ENCODE measurements around the gene DLG2.

Gene DLG2

DNA sequence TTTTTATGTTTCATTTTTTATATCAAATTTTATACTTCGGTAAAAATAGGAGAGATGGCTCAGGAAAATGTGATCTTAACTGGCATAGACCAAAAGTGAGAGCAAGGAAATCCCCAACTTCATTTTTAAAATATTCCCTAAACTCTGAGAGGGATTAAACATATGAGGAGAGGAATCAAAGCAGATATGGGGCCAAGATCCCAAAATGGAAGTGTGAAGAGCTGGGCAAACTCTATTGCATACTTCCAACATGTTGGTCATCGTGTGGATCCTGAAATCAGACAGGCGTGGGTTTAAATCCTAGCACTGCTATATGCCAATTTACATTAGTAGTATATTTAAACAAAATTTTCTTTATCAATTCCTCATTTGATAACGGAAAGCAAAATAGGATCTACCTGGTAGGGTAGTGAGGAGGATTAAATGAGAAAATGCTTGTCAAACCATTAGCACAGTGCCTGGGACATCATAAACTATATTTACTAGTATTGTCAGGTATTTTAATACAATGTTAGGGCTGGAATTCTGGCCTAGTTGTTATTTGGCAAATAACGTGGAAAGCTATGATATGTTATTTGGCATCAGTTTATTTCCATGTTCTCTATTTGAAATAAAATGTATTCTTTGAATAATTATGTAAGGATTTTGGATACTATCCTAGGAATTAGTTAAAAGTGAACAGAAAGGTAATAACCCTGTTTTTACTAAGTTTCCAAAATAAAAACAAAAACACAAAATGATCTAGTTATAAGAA is 1948.1 kb downstream of the DLG2 start:
- no peaks in the 10 kb centered on the region for H3K9me3 ChIP-seq (ENCODE audit: control insufficient read depth, low read length)
- H3K36me3 ChIP-seq (ENCODE audit: control insufficient read depth, insufficient read depth, low read length) = no peaks in the 10 kb centered on the region
- no peak overlapping the region for H3K27ac ChIP-seq (ENCODE audit: insufficient read depth, low read depth, low read length, poor library complexity, severe bottlenecking)
- peaks cover 12% of the 10 kb centered on the region for H3K4me1 ChIP-seq (ENCODE audit: control insufficient read depth, insufficient read depth, low read length)
- 94 to 100% methylated on average over 1 to 3 of the region's 5 CpGs for WGBS, 2 experiments
- H3K4me3 ChIP-seq (ENCODE audit: insufficient read depth, low read depth, low read length) = no peak overlapping the region
- no peaks in the 10 kb centered on the region for H3K27me3 ChIP-seq (ENCODE audit: control insufficient read depth, insufficient read depth, low read length, poor library complexity, severe bottlenecking)

DNA sequence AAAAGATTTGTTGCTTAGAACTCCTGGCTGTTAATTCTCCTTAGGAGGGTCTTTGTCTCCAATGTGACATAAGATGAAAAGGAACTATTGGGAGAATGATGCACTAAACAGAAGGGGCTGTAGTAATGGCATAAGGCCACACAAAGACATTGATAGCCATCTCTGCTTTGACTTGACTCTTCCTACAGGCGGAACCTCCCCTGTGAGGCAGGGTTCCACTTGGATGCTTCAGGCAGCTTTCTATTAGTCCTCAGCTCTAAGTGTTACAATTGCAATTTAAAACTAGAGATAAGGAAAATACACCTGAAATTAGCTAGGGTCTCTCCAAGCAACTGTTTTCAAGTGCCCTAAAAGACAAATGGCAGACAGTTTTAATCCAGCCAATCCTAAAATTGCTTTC is 1949.4 kb downstream of the DLG2 start:
- Histone ChIP-seq H3K4me3 (ENCODE audit: insufficient read depth, low read depth, low read length) (no peak overlapping the region), H3K27ac (ENCODE audit: insufficient read depth, low read depth, low read length, poor library complexity, severe bottlenecking) (no peak overlapping the region), H3K27me3 (ENCODE audit: control insufficient read depth, insufficient read depth, low read length, poor library complexity, severe bottlenecking) (no peaks in the 10 kb centered on the region), H3K36me3 (ENCODE audit: control insufficient read depth, insufficient read depth, low read length) (no peaks in the 10 kb centered on the region), H3K4me1 (ENCODE audit: control insufficient read depth, insufficient read depth, low read length) (peaks cover 10% of the 10 kb centered on the region), H3K9me3 (ENCODE audit: control insufficient read depth, low read length) (no peaks in the 10 kb centered on the region)
- 77 to 96% methylated on average over 1 of the region's 1 CpG for WGBS, 2 experiments

DNA sequence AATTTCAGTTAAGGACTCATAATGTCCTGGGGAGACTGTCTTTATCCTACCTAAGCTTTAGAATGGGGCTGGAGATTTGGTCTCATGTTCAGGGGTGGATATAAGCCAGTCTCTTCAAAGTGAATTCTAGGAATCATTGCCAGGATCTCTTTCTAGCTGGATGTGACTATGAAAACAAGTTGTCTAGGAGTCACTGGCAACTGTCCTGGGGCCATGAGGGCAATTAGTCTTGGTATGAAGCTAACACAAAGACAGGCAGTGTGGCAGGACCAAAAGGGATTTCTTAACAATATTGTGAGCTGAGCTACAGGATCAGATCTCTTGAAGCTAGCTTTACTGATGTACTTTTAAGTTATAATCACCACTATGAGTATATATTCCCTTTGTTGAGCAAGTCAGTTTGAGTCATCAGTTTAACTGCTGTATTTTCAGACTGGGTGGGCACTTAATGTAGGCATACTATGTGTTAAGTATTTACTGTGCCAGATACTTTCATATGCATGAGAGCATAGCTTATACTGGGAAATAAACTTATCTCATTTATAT is 1951.0 kb downstream of the DLG2 start:
- Histone ChIP-seq H3K27me3 (ENCODE audit: control insufficient read depth, insufficient read depth, low read length, poor library complexity, severe bottlenecking) (no peaks in the 10 kb centered on the region), H3K9me3 (ENCODE audit: control insufficient read depth, low read length) (no peaks in the 10 kb centered on the region), H3K4me3 (ENCODE audit: insufficient read depth, low read depth, low read length) (no peak overlapping the region), H3K27ac (ENCODE audit: insufficient read depth, low read depth, low read length, poor library complexity, severe bottlenecking) (no peak overlapping the region), H3K4me1 (ENCODE audit: control insufficient read depth, insufficient read depth, low read length) (peaks cover 3% of the 10 kb centered on the region), H3K36me3 (ENCODE audit: control insufficient read depth, insufficient read depth, low read length) (no peaks in the 10 kb centered on the region)

DNA sequence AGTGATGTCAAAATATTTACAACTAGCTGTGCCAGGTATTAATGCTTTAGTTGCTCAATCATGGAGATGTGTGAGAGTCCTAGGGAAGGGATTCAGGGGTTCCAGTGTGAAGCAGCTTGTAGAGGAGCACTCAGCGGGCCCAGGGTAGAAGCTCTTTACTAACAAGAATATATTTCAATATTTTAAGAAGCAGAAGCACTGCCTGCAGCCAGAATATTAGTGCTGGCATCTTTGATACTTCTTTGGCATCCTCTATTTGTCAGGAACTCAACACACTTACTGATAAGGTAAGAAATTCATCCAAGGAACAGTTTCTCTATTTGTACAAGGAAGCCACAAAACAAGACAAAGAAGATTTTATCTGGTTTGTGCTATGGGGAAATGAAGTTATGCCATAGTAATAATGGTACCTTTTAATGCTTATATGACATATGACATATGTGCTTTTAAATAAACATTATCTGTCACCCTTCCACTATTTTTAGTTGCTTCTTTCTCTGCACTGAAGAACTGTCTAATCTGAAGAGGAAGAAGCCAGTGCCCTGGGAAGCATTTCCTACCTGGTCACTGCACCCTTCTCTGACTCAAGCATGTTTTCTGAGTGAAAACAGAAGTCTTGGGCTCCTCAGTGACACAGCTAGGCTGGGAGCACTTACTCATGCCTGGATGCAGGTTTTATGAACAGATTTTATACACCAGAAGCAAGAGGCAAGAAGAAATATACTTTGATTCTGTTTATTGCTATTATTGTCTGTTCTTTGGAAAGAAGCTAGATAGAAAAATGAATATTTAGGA is 1952.8 kb downstream of the DLG2 start:
- 86% methylated on average over 1 of the region's 1 CpG; no CpG with 5 or more reads in 1 of the 2 experiments for WGBS, 2 experiments
- Histone ChIP-seq H3K9me3 (ENCODE audit: control insufficient read depth, low read length) (no peaks in the 10 kb centered on the region), H3K27ac (ENCODE audit: insufficient read depth, low read depth, low read length, poor library complexity, severe bottlenecking) (no peak overlapping the region), H3K4me3 (ENCODE audit: insufficient read depth, low read depth, low read length) (no peak overlapping the region), H3K27me3 (ENCODE audit: control insufficient read depth, insufficient read depth, low read length, poor library complexity, severe bottlenecking) (no peaks in the 10 kb centered on the region), H3K4me1 (ENCODE audit: control insufficient read depth, insufficient read depth, low read length) (no peaks in the 10 kb centered on the region), H3K36me3 (ENCODE audit: control insufficient read depth, insufficient read depth, low read length) (no peaks in the 10 kb centered on the region)

DNA sequence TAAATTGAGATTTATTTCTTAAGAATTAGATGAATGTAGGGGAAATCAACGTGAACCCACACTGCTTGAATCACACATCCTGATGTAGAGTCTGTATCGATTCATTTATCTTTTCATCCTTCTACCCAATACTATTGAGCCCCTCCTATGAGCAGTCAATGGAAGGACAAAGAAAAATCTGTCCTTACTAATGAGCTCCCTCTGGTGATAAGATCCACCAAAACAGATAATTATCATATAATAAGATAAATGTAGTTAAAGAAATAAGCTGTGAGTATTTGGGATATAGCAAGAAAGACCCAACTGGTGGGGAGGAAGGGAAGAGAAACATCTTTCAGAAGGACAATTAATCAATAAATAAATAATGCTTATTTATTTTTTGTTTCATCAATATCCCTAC is 1955.9 kb downstream of the DLG2 start:
- no peaks in the 10 kb centered on the region for H3K27me3 ChIP-seq (ENCODE audit: control insufficient read depth, insufficient read depth, low read length, poor library complexity, severe bottlenecking)
- H3K36me3 ChIP-seq (ENCODE audit: control insufficient read depth, insufficient read depth, low read length) = no peaks in the 10 kb centered on the region
- H3K4me1 ChIP-seq (ENCODE audit: control insufficient read depth, insufficient read depth, low read length) = no peaks in the 10 kb centered on the region
- no peak overlapping the region for H3K4me3 ChIP-seq (ENCODE audit: insufficient read depth, low read depth, low read length)
- no peak overlapping the region for H3K27ac ChIP-seq (ENCODE audit: insufficient read depth, low read depth, low read length, poor library complexity, severe bottlenecking)
- 93 to 100% methylated on average over 2 of the region's 2 CpGs for WGBS, 2 experiments
- no peaks in the 10 kb centered on the region for H3K9me3 ChIP-seq (ENCODE audit: control insufficient read depth, low read length)

DNA sequence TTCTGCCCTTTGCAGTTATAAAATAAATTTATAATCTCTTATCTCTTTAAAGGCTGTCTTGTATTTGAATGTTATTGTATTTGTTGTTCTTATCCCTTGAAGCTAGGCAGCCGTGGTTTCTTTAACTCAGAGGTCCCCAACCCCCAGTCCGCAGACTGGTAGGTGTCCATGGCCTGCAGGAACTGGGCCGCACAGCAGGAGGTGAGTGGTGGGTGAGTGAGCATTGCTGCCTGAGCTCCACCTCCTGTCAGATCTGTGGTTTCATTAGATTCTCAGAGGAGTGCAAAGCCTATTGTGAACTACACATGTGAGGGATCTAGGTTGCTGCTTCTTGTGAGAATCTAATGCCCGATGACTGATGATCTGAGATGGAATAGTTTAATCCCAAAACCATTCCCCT is 1961.0 kb downstream of the DLG2 start:
- no peaks in the 10 kb centered on the region for H3K9me3 ChIP-seq (ENCODE audit: control insufficient read depth, low read length)
- no peaks in the 10 kb centered on the region for H3K4me1 ChIP-seq (ENCODE audit: control insufficient read depth, insufficient read depth, low read length)
- 80 to 87% methylated on average over 4 of the region's 4 CpGs for WGBS, 2 experiments
- H3K27ac ChIP-seq (ENCODE audit: insufficient read depth, low read depth, low read length, poor library complexity, severe bottlenecking) = no peak overlapping the region
- no peak overlapping the region for H3K4me3 ChIP-seq (ENCODE audit: insufficient read depth, low read depth, low read length)
- H3K27me3 ChIP-seq (ENCODE audit: control insufficient read depth, insufficient read depth, low read length, poor library complexity, severe bottlenecking) = no peaks in the 10 kb centered on the region
- H3K36me3 ChIP-seq (ENCODE audit: control insufficient read depth, insufficient read depth, low read length) = no peaks in the 10 kb centered on the region

DNA sequence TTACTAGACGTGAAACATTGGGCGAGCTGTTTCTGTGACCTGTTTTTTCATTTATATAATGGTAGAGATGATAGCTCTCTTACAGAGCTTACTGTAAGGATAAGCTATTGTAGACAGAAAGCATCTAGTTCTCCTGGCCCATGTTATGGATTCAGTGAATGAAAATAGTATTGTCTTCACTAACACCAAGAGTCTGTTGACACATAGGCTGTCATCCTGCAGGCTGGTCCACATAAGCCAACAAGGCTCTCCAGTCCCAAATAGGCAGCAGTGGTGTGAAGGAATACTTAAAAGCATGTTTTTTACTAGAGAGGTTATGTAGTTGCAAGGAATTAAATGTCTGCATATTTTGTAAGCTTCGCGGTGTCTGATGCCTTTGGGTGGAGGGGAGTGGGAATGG is 1963.2 kb downstream of the DLG2 start:
- Histone ChIP-seq H3K27ac (ENCODE audit: insufficient read depth, low read depth, low read length, poor library complexity, severe bottlenecking) (no peak overlapping the region), H3K9me3 (ENCODE audit: control insufficient read depth, low read length) (no peaks in the 10 kb centered on the region), H3K27me3 (ENCODE audit: control insufficient read depth, insufficient read depth, low read length, poor library complexity, severe bottlenecking) (no peaks in the 10 kb centered on the region), H3K4me1 (ENCODE audit: control insufficient read depth, insufficient read depth, low read length) (no peaks in the 10 kb centered on the region), H3K36me3 (ENCODE audit: control insufficient read depth, insufficient read depth, low read length) (no peaks in the 10 kb centered on the region), H3K4me3 (ENCODE audit: insufficient read depth, low read depth, low read length) (no peak overlapping the region)
- 95 to 98% methylated on average over 4 of the region's 4 CpGs for WGBS, 2 experiments

DNA sequence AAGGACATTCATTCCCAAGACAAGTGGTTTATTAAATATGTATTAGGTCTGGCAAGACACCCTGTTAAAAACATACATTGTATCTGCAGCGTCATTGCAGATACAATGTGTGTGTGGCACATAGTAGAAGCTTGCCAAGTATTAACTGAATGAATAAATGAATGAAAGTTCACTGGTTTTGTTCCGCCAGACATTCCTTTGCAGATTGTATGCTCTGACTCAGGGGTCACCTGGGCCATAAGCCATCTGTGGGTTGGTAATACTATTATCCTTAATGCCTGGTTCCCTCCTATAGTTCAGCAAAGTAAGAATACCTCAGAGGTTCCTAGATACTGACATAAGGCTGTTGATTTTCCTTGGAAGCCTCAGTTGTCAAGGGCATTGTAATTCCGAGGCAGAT is 1963.7 kb downstream of the DLG2 start:
- H3K9me3 ChIP-seq (ENCODE audit: control insufficient read depth, low read length) = no peaks in the 10 kb centered on the region
- H3K27ac ChIP-seq (ENCODE audit: insufficient read depth, low read depth, low read length, poor library complexity, severe bottlenecking) = no peak overlapping the region
- H3K36me3 ChIP-seq (ENCODE audit: control insufficient read depth, insufficient read depth, low read length) = no peaks in the 10 kb centered on the region
- no peaks in the 10 kb centered on the region for H3K27me3 ChIP-seq (ENCODE audit: control insufficient read depth, insufficient read depth, low read length, poor library complexity, severe bottlenecking)
- H3K4me1 ChIP-seq (ENCODE audit: control insufficient read depth, insufficient read depth, low read length) = no peaks in the 10 kb centered on the region
- no peak overlapping the region for H3K4me3 ChIP-seq (ENCODE audit: insufficient read depth, low read depth, low read length)
- 85 to 97% methylated on average over 2 of the region's 3 CpGs for WGBS, 2 experiments

DNA sequence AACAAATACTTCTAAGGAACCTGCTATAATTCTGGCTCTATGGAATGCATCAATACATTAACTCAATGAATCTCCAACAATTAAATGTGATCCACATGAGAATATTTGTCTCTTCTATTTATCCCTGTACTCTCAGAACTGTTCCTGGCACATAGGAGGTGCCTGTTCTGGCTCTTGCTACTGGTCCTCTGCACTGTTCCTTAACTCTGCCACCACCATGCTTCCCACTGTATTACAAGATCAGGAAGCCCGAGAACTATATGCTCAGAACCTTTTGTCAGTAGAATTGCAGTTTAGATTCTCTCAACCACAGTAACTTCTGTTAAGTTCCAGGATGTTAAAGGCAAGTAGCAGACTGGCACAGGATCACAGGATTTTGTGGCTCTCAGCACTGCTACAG is 1964.7 kb downstream of the DLG2 start:
- H3K27ac ChIP-seq (ENCODE audit: insufficient read depth, low read depth, low read length, poor library complexity, severe bottlenecking) = no peak overlapping the region
- 88 to 96% methylated on average over 1 of the region's 1 CpG for WGBS, 2 experiments
- no peaks in the 10 kb centered on the region for H3K4me1 ChIP-seq (ENCODE audit: control insufficient read depth, insufficient read depth, low read length)
- H3K4me3 ChIP-seq (ENCODE audit: insufficient read depth, low read depth, low read length) = no peak overlapping the region
- no peaks in the 10 kb centered on the region for H3K27me3 ChIP-seq (ENCODE audit: control insufficient read depth, insufficient read depth, low read length, poor library complexity, severe bottlenecking)
- no peaks in the 10 kb centered on the region for H3K36me3 ChIP-seq (ENCODE audit: control insufficient read depth, insufficient read depth, low read length)
- H3K9me3 ChIP-seq (ENCODE audit: control insufficient read depth, low read length) = no peaks in the 10 kb centered on the region

DNA sequence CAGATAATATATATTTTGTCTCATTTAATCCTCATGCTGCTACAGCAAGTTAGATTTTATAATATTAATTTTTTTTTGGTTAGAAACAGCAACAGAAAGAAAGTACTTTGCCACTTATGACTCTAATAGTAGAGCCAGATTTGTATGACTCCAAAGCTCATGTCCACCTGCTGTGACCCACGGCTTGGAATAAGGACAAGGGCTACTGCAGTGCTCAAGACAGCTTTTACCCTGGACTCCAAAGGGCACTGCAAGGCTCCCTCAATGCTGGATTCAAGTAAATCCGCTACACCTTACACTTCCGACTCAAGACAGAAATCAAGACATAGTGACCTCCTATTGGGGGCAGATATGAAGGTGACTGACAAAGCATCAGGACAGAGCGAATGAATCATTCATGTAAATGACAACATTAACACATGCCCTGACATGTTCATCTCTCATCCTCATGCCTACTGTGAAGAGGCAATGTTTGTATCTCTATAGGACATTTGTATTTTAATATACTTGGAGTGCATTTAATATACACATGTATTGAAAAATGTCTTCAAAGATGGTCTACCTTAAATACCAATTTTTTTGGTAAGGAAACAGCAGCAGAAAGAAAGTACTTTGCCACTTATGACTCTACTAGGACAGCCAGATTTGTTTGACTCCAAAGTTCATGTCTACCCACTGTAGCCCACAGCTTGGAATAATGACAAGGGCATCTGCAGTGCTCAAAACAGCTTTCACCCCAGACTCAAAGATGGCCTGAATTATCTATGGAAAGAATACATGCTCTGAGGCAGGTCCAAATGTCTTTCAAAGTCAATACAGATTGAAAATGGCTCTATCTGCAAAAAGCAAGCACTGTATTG is 1965.4 kb downstream of the DLG2 start:
- H3K4me1 ChIP-seq (ENCODE audit: control insufficient read depth, insufficient read depth, low read length) = no peaks in the 10 kb centered on the region
- H3K27ac ChIP-seq (ENCODE audit: insufficient read depth, low read depth, low read length, poor library complexity, severe bottlenecking) = no peak overlapping the region
- H3K4me3 ChIP-seq (ENCODE audit: insufficient read depth, low read depth, low read length) = no peak overlapping the region

More for the DNA sequence above, 1965.4 kb downstream of the DLG2 start:
- WGBS, 2 experiments = 87% methylated on average over 3 to 4 of the region's 4 CpGs
- no peaks in the 10 kb centered on the region for H3K27me3 ChIP-seq (ENCODE audit: control insufficient read depth, insufficient read depth, low read length, poor library complexity, severe bottlenecking)
- no peaks in the 10 kb centered on the region for H3K9me3 ChIP-seq (ENCODE audit: control insufficient read depth, low read length)
- H3K36me3 ChIP-seq (ENCODE audit: control insufficient read depth, insufficient read depth, low read length) = no peaks in the 10 kb centered on the region
